ENCODE results near the gene NAPB.
A peak's percentile ranks its signal among the peaks of the same experiment; 100 is the strongest.
"Not testable (repeated sequence)": the region's sequence is repeated elsewhere in the genome, so short reads cannot be mapped to it uniquely, and the experiment has no call there.

The NAPB gene

GRCh38 chr20:23420943-23421931 lies at the start of gene NAPB:
Gene NAPB, minus strand, starts transcription at chr20:23421488. Its CDS starts 86 bp downstream, at chr20:23421402.
- peak; percentile 86 to 89 for DNase-seq (ENCODE audit: low read depth in 2 of 2)

DNA sequence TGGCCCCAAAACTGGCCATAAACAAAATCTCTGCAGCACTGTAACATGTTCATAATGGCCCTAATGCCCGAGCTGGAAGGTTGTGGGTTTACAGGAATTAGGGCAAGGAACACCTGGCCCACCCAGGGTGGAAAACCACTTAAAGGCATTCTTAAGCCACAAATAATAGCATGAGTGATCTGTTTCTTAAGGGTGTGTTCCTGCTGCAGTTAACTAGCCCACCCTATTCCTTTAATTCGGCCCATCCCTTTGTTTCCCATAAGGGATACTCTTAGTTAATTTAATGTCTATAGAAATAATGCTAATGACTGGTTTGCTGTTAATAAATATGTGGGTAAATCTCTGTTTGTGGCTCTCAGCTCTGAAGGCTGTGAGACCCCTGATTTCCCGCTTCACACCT lies 45.7 kb upstream of the NAPB start:
- not testable (repeated sequence) for DNase-seq (ENCODE audit: low read depth in 2 of 2)

DNA sequence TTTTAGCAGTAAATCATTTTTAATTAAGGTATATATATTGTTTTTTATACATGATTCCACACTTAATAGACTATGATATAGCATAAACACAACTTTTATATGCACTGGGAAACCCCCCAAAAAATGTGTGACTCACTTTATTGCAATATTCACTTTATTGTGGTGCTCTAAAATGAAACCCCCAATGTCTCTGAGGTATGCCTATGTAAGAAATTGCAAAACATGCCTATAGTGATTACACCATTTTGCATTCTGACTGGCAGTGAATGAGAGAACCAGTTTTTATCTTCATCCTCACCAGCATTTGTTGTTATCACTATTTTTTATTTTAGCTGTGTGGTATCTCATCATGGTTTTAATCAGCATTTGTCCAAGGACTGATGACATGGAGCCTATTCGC lies 39.9 kb upstream of the NAPB start:
- DNase-seq (ENCODE audit: low read depth in 2 of 2) = no peak

DNA sequence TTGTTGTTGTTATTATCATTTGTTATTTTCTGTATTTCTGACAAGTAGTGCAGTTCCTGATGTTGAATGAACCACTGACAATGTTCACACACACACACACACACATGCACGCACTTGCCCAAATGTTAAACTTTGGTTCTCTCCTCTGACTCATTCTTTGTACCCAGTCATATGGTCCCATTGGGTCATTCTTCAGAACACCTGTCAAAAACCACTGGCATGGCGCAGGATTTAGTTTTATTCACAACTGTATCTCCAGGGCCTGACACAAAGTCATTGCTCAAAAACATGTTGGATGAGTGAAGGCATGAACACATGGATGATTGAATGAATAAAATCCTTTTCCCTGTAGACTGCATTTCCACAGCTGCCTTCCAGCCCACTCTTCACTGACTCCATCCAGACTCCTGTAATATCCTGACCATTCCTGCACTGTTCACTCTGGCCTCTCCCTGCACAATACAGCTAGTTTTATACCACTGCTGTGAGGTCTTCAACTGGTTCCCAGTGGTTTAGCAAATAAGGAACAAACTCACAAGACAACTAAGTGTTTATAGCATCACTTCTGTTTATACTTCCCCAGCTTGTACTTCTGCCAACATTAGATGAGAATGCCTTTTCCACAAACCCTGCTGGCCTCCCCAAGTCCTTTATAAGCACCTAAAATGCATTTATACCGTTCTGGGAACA lies 38.3 kb upstream of the NAPB start:
- DNase-seq (ENCODE audit: low read depth in 2 of 2) = no peak

DNA sequence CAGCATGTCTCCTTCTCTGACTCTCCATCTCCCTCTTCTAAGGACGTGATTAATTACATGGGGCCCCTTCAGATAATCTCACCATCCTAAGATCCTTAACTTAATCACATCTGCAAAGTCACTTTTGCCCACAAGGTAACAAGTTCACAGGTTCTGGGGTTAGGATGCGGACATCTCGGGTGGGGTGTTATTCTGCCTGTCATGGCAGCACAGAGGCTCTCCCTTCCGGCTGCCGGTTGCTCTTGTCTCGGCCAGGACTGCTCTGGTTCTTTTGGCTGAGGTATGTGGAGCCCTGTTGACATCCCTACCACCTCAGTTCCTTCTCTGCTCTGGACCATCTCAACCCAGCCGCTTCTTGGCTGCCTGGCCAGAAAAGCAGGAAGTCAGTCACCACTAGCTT lies 35.6 kb upstream of the NAPB start:
- DNase-seq (ENCODE audit: low read depth in 2 of 2) = no peak

DNA sequence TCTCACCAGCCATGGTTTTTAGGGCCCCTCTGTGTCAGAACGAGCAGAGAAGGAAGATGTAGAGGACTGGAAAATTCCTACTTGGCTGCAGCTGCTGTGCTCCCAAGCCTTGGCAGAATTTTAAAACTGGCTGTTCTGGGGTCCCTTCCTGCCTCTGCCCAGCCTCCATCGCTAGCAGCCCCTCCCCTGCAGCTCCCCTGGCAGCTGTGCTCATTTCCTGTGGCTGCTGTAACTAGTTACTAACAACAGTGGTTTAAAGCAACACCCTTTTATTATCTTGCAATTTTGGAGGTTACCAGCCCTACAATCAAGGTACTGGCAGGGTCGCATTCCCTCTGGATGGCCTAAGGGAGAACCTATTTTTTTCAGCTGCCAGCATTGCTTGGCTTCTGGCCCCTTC lies 35.1 kb upstream of the NAPB start:
- DNase-seq (ENCODE audit: low read depth in 2 of 2) = no peak

- no peak for DNase-seq (ENCODE audit: low read depth in 2 of 2)
Observed at GRCh38 chr20:23455639-23456038, 34.4 kb upstream of the NAPB start.

GRCh38 chr20:23454816-23455215 lies 33.5 kb upstream of the NAPB start:
- no peak for DNase-seq (ENCODE audit: low read depth in 2 of 2)

DNA sequence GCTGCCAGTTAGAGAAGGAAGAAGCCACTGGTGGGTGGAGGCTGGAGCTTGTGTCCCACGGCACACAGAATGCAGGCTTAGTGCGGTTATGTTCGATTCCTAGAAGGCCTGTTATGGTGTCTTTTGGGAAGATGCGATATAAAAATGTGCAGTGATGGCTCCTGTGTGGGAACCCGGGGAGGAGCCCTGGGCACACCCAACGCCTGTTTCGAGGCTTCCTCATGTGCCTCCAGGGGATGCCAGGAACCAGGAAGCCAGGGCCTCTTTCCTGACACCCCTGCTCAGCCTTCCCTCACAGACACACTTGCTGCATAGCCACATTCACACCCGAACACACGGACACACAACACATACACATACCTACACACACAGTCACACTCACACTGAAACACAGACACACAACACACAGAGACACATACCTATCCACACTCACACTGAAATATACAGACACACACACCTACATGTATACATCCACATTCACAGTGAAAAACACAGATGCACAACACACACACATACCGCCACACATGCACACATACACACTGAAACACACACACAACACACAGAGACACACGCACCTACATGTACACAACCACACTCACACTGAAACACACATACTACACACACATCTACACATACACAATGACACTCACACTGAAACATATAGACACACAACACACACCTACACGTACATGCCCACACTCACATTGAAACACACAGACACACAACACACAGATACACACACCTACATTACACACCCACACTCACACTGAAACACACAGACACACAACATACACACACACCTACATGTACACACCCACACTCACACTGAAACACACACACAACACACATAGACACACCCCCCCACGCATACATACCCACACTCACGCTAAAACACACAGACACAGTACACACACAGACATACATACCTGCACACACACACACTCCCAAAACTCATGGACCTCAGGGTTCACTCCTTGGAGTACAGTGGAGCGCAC lies 32.6 kb upstream of the NAPB start:
- no peak for DNase-seq (ENCODE audit: low read depth in 2 of 2)

DNA sequence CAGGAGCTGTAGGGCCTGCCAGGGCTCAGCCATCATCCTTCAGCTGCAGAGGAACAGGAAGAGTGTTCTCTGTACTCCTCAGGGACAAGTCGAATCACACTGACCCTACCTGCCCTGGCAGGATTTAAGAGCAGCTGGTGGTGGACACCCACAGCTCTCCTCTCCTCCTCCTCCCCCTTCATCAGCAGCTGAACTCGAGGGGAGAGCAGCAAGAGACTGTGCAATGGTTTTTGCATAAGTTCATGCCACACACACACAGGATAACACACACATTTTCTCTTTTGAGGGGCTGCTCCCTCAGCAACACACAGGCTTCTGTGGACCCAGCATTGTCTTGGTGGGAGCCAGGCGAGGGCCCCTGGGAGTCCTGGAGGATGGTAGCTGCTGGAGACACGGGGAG lies 31.5 kb upstream of the NAPB start, which contains the start of gene CST11:
Gene CST11, minus strand, starts transcription at position 101 of the 400 bp plus-strand sequence. Its CDS starts 65 bp downstream, at position 36.
- no peak for DNase-seq (ENCODE audit: low read depth in 2 of 2)

DNA sequence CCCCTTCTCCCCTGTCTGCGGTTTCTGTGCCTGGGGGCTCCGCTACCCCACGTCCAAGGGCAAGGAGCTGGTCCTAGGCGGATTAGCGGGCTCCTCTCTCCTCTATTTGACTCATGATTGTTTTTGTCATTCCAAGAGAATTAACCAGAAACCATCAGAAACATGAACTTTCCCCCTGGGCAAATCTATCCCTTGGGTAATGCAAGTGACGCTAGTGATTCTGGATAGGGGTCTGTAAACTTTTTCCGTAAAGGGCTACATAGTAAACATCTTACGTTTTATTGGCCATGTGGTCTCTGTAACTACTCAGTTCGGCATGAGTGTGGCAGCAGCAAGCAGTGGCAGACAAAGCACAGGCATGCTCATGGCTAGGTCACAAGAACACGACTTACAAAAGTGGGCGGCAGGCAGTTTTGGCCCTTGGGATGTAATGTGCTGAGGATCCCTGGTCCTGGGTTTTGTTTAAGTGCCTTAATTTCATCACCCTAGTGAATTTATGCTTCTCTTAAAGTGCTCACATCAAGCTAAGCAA lies 30.7 kb upstream of the NAPB start:
- DNase-seq (ENCODE audit: low read depth in 2 of 2) = no peak

DNA sequence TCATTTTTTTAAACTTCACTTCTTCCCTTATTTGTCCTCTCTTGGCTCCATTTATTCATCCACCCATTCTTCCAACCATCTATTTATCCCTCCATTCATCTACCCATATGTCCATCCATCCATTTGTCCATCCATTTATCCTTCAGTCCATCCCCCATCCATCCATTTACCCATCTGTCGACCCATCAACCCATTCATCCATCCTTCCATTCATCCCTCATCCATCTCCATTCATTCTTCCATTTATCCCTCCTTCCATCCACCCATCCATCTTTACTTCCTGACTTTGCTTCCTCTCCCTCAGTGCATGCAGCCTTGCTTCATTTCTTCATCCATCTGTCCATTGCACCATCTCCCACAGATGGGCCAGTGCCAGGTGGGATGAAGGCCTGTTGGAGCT lies 29.6 kb upstream of the NAPB start:
- DNase-seq (ENCODE audit: low read depth in 2 of 2) = no peak

DNA sequence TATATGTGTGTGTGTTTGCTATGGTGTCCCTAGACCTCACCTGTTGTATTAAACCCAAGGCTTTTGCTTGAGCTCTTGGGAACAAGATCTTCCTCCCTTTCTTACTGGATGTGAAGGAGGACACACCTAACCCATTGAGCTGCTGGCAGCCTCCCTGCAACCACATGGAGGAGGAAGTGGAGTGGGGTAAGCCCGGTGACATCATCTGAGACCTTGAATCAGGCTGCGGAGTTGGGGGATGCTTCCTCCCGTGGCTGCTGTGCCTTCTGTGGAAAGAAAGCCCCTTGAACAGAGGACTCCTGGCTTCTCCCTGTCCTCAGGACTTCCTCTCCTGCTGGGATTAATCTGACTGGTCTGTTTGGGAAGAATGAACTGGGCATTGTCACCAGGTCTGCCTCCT lies 28.1 kb upstream of the NAPB start:
- DNase-seq (ENCODE audit: low read depth in 2 of 2) = no peak

- no peak for DNase-seq (ENCODE audit: low read depth in 2 of 2)
Observed at GRCh38 chr20:23448167-23448566, 26.9 kb upstream of the NAPB start.

DNA sequence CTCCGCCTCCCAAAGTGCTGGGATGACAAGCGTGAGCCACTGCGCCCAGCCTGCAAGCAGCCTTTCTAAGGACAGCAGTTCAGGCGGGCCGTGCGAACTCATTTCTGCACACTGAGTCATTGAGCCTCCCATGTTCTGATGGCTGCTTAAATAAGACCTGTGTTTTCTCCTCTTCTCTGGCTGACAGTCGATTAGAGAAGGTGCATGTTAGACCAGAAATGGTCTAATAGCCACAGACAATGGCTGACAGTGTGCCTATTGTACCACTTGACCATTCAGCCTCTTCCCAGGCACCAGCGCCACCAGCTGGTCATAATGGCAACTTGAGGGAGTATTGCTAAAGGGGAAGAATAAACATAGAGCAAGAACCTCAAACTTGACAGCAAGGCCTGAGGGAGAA lies 25.2 kb upstream of the NAPB start:
- peak in 1 of 2 experiments; percentile 19 for DNase-seq (ENCODE audit: low read depth in 2 of 2)

GRCh38 chr20:23445596-23446217 lies 24.4 kb upstream of the NAPB start:
- no peak for DNase-seq (ENCODE audit: low read depth in 2 of 2)

GRCh38 chr20:23444859-23445258 lies 23.6 kb upstream of the NAPB start:
- no peak for DNase-seq (ENCODE audit: low read depth in 2 of 2)

DNA sequence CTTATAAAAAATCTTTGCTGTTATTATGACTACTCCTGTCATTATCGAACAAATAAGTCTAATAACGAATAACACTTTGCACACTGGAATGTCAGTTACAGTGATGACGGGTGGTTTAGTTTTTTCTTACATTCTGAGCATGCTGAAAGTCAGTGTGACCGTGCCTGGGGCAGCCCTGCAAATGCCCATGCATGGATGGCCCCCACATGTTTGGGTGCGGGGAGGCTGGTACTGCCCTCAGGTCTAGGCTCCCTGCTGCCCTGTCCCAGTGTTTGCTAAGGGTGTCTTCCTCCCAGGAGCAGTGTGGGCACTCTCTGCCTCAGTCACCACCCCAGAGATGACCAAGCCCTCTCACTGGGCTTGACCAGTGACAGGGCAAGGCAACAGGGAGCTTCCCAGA lies 21.1 kb upstream of the NAPB start:
- DNase-seq (ENCODE audit: low read depth in 2 of 2) = no peak

DNA sequence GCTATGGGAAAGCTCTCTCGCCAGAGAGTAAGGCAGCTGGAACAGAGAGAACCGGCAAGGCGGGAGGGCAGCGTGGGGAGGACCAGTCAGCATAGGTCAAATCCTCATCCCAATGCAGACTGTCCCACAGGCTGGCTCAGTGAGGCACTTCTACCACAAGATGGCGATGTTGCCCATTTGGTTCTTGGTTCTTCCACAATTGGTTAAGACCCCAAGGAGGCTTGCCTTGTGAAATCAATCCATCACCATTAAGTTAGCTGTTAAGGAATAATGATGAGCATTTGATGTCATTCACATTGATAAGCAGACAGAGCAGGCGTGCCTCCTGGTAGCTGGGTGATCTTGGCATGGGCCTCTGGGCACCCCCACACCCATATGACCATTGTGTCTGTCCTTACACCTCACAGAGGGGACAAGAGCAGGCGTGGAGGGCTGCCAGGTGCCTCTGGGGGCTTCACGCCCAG lies 20.6 kb upstream of the NAPB start:
- DNase-seq (ENCODE audit: low read depth in 2 of 2) = peak in 1 of 2 experiments; percentile 49

DNA sequence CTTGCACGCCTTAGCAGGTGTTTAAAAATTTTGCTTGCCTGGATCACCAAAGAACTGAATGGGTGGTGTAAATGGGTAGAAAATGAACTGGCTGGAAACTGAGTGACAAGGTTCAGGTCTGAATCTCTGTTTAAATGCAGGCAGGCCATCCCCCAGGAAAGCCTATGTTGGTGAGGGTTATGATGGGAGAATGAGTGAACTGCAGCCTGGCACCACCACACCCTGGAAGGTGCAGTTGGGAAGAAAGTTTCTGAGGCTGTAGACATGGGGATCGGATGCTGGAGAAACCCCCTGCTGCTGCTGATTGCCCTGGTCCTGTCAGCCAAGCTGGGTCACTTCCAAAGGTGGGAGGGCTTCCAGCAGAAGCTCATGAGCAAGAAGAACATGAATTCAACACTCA lies 18.7 kb upstream of the NAPB start:
- no peak for DNase-seq (ENCODE audit: low read depth in 2 of 2)

GRCh38 chr20:23438661-23439060 lies 17.4 kb upstream of the NAPB start:
- DNase-seq (ENCODE audit: low read depth in 2 of 2) = no peak

Measured in stimulated activated CD4-positive, alpha-beta T cell treated with anti-CD3 and anti-CD28 coated beads, Interleukin-12 subunit alpha, Interleukin-12 subunit beta, amount 100 ng/mL, for 24 hours (primary cell).